DMS53 treated with DMSO at 0.1 percent for 48 hours (cell line): ENCODE results near the gene TYMP.
A peak's percentile ranks its signal among the peaks of the same experiment; 100 is the strongest.

ENCODE experiments used
- DNase-seq: peaks from one replicate; lab custom pipeline; 2025; ENCODE audit not compliant: unreplicated experiment; lab: John Stamatoyannopoulos, UW

Gene TYMP

DNA sequence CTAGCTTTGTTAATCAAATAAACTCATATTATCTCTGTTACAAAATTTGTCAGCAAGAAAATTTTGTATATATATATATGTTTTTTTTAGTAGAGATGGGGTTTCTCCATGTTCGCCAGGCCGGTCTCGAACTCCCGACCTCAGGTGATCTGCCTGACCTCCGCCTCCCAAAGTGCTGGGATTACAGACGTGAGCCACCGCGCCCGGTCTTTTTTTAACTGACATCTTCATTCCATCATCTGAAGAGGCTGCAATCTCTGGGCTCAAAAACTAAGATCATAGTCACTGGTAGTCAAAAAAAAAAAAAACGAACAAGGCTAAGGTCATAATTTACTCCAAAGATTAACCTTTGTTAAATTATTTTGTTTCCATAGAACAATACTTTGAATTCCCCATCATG is 10.6 kb upstream of the TYMP start:
- DNase-seq, result no peak

DNA sequence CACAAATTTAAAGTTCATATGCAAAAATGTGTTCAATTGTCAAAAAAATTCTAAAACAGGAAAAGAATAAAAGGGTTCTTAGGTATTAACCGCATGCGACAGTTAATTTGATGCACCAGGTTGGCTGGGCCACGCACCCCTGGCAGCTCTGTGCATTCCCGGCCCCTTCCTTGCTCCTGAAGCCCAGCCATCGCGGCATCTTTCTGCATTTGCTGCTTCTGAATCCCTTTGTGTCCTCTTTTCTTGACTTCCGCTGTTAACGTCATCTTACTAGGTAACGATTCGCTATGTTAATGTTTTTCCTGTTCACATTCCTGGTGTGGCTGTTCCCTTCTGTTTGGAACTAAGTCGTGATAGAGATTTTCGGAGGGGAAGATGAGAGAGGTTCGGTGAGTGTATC is 8.0 kb upstream of the TYMP start:
- DNase-seq, result no peak

DNA sequence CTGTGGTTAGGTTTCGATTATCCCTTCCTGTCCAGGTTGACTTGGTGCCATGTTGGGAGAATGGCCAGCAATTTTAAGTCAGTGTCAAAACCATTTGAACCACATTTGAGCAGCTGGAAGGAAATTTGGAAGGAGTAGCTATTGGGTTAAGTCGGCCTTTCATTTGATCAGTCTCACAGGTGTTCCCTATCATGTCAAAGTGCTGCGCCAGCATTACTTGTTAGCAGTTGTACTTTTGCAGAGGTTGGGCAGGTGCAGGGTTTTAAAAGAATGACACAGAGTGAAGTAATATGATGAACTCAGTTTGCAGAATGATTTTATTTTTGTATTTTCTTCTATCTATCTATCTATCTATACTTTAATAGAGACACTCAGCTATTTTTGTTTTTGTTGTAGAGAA is 6.4 kb upstream of the TYMP start:
- DNase-seq, result no peak

DNA sequence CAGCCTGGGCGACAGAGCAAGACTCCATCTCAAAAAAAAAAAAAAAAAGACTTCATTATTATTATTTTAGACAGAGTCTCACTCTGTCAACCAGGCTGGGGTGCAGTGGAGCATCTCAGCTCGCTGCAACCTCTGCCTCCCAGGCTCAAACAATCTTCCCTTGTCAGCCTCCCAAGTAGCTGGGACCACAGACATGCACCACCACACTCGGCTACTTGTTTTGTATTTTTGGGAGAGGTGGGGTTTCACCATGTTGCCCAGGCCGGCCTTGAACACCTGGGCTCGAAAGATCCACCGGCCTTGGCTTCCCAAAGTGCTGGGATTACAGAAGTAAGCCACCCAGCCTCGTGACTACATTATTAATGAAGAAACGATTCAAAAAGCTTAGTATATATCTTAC is 5.3 kb upstream of the TYMP start:
- no peak for DNase-seq

DNA sequence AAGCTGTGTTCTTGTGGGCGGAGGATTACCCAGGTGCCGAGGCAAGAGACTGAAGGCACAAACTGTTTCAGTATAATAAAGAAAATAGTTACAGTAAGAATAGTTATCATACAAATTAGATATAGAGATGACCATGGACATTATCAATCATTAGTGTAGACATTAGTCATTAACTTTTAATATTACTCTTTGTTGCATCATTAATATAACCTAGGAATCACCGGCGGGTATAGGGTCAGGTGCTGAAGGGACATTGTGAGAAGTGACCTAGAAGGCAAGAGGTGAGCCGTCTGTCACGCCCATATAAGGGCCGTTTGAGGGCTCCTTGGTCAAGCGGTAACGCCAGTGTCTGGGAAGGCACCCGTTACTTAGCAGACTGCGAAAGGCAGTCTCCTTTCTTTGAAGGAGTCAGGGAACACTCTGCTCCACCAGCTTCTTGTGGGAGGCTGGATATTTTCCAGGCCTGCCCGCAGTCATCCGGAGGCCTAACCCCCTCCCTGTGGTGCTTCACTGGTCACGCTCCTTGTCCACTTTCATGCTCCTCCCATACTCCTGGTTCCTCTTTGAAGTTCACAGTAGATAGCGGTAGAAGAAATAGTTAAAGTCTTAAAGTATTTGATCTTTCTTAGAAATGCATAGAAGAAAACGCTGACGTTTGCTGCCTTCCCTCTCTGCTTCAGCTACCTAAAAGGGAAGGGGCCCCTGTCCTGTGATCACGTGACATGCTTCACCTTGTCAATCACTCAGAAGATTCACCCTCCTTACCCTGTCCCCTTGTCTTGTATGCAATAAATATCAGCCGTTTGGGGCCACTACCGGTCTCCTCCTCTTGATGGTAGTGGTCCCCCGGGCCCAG is 4.3 kb upstream of the TYMP start:
- peak; percentile 18 for DNase-seq

DNA sequence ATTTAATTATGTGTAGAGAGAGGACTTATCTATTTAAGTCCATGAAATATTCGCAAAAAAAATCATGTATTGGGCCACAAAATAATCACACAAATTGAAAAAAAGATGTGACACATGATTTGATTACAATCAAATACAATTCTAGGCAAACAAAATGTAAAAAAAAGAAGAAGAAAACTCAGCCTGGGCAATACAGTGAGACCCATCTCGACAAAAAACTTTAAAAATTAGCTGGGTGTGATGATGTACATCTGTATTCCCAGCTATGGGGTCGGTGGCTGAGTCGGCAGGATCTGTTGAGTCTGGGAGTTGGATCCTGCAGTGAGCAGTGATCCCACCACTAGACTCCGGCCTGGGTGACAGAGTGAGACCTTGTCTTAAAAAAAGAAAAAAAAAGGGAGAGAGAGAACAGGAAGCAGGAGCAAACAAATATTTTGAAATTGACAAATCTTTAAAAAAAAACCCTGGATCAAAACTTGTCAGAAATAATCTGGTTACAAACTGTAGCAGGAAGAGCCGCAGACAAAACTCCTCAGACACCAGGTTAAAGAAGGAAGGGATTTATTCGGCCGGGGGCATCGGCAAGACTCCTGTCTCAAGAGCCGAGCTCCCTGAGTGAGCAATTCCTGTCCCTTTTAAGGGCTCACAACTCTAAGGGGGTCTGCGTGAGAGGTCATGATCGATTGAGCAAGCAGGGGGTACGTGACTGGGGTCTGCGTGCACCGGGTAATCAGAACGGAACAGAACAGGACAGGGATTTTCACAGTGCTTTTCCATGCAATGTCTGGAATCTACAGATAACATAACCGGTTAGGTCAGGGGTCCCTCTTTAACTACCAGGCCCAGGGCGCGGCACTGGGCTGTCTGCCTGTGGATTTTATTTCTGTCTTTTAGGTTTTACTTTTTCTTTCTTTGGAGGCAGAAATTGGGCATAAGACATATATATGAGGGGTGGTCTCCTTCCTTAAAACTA is 3.3 kb upstream of the TYMP start:
- no peak for DNase-seq

DNA sequence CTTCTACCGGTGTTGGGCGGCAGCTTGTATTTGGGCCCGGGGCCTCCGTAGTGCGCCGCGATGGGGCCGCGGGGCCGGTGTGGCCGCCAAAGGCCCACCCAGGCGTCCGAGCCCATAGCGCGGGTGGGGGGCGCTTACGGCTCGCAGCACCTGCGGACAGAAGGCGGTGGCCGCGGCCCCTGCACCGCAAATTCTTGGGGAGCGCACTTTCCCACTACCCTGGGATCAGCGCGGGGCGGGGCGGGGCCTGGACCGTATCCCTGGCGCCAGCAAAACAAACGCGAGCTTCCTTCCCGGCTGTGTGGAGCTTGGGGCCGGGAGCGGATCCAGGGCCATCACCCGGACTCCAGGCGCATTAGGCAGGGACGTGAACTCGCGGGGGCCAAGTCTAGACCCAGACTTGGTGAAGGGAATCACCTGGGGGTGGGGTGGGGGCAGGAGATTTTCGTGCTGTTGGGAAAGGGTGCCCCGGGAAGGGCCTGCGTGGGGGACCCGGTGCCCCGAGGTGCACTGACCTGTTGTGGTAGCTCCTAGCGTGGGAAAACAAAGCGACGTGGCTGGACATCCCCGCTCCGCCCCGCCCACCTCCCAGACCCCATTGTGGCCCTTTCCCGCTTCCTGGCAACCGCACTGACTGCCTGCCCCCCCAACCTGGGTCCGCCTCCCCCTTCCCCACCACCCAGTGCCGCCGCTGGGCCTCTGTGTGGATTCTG is 2.3 kb upstream of the TYMP start:
- peak; percentile 26 for DNase-seq

DNA sequence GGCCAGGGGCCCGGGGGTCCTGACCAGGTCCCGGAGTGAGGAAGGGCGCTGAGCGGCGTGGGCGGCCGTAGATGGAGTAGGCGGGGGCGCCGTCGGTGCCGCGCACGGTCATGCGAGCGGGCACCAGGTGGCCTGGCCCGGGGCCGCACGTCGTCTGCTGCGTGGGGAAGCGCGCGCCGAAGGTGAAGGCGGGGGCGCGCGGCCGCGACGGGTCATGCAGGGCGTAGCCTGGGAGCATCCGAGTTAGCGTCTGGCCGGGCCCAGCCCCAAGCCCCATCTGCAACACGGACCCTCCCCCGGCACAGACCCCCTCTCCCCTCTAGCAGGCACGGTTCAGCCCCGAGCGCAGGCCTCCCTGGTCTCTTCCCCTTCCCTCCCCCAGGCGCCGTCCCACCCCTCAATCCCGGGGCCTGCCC is 1.7 kb upstream of the TYMP start:
- peak; percentile 40 for DNase-seq

DNA sequence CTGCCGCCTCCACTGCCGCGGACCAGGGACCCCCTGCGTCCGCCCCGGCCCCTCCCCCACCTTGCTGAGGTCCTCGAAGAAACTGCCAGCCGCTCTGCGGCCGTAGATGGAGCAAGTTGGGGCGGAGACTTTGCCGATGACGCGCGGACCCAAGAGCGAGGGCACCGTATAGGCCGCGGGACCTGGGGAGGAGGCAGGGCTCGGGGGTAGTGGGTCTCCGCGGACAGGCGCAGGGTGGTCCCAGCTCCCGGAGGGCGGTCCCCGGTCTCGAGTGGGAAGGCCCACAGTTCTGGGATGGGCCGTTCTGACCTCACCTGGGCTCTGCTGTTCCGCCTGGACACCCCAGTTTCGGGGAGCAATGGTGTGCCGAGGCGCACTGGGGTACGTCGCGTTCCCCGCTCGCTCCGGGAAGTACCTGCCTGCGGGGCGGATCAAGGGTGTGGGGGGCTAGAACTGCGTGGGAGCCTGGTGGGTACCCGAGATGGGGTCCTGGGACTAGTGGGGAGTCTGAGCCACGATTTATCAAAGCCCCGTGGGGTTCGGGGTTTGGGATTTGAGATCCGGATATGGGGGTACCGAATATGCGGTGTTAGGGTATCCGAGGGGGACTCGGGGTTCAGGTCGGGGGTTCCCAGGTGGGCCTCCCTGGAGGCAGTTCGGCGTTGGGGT is 1.2 kb upstream of the TYMP start:
- peak; percentile 55 for DNase-seq

DNA sequence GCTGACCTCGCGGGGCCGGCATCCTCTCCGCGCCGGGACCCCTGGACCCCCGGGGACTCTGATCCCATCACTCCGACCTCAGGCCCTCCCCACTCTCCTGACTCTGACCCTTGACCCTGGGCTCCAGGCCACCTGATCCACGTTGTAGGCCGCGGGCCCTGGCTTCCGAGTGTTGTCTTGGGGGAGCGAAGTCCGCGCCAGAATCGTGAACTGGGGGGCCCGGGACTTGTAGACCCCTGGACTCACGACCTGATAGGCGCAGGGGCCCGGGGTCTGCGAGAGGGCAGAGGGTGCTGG is 716 bp upstream of the TYMP start:
- no peak for DNase-seq

DNA sequence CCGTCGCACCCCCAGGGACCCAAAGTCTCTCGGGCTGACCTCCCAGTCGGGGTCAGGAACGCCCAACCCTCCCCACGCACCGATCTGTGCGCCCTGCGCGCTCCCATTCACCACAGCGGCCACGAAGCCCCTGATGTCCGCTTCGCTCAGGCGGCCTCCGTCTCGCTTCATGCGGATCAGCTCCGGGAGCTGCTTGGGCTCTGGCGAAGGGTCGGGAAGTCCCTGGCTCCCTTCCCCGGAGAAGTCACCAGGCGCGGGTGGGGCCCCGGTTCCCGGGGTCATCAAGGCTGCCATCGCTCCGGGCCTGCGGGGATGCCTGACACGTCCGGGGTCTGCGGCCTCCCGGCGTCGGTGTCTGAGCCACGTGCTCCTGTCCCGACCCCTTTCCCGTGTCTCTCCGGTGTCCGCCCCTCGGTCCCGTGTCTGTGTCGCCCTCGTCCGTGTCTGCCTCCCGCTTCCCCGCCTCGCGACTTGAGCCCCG is 356 bp downstream of the TYMP start:
- no peak for DNase-seq

DNA sequence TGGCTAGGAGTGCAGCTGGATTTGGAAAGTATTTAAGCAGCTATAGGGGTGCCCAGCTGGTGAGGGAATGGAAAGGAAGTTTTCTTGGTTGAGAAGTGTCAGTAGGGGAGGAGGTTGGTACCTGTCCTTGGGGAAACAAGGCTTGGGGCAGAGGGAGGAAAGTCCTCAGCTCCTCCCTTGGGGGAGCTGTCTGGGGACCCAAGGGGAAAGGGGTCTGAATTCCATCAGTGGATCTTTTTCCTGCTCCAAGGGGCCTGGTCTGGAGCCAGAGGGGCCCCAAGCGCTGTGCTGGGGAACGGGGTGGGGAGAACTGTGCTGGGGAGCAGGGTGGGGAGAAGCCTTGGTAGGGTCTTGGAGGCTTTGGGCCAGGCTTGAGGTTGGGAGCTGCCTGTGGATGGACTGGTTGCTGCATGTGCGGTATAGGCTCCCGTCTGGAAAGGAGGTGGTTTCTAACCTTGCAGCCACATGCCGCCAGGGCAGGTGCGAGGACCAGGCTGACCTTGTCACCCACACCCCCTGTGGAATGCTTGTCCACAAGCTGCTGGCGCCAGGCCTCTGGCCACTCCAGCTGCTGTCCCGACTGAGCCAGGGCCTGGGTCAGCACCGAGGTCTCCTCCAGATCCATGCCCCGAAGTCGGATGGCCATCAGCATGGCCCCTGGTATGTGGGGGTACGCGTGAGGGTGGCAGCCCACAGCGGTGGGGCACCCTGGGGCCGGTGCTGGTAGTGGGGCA is 963 bp downstream of the TYMP start:
- DNase-seq, result no peak

DNA sequence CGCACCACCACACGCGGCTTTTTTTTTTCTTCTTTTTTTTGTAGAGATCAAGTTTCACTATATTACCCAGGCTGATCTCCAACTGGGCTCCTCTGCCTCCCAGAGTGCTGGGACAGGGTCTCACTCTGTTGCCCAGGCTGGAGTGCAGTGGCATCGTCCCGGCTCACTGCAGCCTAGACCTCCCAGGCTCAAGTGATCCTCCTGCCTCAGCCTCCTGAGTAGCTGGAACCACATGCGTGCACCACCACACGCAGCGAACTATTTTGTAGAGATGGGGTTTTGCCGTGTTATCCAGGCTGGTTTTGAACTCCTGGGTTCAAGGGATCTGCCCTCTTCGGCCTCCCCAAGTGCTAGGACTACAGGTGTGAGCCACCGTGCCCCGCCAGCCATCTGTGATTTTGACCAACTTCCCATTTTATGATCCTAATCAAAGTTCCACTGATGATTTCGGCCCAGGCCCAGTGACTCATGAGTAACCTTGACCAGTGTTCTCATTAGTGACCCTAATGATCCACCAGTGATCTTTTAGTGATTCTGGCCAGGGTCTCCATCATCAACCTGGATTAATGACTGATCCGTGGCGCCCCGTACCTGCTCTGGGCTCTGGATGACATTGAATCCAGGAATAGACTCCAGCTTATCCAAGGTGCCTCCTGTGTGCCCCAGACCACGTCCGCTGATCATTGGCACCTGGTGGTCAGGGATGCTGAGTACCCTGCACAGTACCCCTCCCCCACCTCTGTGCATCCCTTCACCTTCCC is 1.7 kb downstream of the TYMP start:
- DNase-seq, result no peak

DNA sequence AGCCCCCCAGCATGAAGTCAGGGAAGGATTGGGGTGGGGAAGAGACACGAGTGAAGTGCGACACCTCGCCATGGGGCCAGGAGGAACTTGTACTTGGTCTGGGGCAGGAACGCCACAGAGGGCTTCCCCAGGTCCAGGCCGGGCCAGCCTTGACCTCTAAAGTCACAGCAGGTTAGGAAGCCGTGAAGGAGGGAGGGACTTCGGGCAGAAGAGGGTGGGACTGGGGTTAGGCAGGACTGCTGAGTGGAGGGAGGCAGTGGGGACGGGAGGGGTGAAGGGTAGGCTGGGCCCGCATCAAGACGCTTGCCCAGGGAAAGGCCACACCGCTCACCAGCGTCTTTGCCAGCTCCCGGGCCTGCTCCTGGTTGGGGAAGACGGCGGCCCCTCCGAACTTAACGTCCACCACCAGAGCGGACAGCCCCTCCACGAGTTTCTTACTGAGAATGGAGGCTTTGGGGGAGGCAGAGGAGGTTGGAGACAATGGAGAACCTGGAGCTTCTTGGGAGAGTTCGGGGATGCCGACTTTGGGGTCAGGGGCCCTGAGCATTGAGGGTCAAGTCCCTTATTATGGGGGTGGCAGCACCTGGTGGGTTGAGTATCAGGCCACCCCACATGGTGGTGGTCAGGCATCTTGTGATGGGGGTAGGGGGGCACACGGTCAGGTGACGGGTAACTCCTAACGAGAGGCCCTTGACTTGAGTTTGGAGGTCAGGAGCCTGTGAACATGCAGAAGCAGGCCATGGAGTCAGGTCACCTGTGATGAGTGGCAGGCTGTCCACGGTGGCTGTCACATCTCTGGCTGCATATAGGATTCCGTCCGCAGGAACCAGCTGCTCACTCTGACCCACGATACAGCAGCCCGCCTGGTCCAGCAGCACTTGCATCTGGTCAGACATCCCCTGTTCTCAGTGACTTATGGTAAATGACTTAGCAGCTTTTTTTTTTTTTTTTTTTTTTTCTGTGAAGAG is 2.7 kb downstream of the TYMP start:
- peak; percentile 24 for DNase-seq

DNA sequence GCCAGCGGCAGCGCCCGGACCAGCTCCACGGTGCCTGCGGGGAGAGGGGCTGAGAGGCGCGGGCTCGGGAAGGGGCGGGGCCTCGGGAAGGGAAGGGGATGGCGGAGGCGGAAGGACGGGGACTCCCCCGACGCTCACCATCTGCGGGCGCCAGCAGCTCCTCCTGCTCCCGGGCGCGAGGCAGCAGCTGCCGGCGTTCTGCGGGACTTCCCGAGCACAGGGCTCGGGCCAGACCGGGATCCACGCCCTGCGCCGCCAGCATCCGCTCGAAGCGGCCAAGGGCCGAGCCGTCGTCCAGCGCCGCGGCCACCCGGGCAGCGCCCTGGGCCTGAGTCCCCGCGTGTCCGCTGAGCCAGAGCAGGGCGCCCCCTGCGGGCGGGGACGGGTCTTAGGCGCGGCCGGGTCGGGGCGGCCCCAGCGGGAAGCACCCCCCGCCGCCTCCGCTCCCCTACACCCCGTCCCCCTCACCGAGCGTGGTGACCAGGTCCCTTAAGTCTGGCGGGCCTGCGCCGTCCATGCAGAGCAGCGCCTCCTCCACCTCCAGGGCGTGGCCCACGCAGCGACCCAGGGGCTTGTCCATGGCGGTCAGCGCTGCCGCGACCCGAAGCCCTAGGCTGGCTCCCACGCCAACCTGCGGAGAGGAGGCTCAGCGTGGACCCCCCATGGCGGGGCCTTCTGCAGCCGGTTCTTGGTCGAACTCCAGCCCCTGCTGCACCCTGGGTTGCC is 3.5 kb downstream of the TYMP start:
- DNase-seq, result peak; percentile 33

DNA sequence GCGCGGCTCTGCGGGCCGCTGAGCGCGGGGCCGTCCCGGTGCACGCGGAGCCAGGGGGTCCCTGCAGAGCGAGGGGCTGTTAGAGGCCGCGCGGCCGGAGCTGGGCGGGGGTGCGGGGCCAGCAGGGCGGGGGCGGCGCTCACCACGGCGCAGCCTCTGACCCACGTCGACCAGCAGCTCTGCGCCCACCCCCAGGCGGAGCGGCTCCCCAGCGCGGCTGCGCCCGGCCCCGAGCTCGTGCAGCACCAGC is 4.0 kb downstream of the TYMP start:
- DNase-seq, result no peak

DNA sequence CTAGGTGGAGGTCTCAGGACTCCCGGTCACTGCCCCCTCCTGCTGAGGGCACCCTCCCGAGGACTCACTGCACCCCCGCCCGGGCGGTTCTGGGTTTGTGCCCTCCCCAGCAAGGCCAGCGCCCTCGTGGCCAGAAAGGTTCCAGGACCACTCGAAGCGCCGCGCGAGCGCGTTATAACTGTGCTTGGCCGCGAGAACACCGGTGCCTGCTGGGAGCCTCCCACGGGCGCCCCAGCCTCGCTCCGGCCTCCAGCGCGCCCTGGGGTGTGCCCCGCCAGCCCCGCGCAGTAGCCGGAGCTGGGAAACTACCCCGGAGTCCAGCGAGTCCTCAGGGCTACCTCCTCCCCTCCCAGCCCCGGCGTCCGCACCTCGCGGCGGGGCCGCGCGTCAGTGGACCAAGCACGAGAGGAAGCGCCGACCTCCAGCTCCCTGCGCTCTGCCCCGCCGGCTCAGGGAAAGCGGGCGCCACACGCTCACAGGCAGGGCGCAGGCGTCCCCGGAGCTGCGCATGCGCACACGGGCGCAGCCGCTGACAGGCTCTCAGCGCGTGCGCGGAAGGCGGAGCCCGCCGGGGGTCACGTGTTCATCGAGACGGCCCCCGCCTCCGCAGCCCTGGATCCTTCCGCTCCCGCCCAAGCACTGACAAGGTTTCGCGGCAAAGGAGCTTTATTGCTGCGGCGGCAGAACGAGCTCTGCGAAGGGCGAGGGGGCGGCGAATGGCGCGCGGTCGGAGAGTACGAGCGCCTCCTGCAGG is 4.5 kb downstream of the TYMP start, which contains the start of gene SCO2:
TSS of gene SCO2 (minus strand) at position 495 of the 754 bp plus-strand sequence. CDS start 1,187 bp downstream, outside the sequence.
- peak; percentile 88 for DNase-seq
